GM21381 (cell line): ENCODE results near the gene FARP1.

ENCODE experiments used
- ATAC-seq: cut with Tn5 transposase; IDR thresholded peaks from one replicate; pipeline ENCODE4 v1.9.1; 2021; ENCODE audit warnings: mild to moderate bottlenecking, moderate library complexity; ENCODE audit not compliant: unreplicated experiment

FARP1 gene

DNA sequence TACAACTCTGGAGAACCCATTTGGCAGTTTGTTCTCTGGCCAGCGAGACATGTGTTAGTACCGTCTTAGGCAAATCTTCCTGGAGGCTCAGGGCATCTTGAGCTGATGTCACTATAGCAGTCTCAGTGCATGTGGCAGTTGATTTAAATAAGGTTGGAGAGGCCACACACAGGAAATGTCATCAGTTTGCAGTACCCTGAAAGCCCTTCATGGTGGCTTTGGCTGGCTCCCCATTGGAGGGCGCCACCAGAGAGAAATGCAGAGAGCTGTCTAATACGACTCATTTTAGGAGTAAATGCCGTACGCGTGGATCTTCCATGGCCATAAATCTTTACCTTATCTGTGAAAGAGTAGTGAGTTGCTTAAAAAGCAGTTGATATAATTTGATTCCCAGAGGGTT, 270.9 kb downstream of the FARP1 start:
- no peak for ATAC-seq

DNA sequence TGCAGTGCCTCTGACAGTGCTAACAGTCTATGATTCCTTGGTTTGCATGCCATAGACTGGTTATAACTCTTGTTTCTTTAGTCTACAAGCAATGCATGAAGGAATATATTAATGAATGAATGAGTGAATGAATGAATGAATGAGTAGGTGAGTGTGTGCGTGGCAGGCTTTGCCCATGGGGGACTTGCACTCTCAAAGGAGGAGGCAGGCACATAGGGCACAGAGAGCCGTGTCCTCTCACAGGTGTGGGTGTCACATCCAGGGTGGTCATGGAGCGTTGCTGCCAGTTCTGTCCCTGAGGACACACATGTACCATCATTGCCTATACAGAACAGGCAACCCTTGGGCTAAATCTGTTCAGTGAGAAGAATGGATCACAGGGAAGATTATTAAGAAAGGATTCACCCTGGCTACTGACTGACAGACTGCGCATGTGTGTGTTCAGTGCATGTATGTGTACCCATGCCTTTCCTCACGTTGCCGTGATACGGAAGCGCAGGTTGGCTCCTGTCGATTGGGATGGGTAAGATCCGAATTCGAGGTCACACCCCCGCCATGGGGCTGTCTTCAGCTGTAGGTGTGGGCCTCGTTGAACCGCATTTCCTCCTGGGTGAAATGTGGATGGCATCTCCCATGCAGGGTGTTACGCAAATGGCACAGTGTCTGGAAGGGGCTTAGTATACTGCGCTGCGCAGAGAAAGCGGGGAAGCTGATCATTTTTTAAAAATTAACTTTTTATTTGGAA, 272.6 kb downstream of the FARP1 start:
- no peak for ATAC-seq

DNA sequence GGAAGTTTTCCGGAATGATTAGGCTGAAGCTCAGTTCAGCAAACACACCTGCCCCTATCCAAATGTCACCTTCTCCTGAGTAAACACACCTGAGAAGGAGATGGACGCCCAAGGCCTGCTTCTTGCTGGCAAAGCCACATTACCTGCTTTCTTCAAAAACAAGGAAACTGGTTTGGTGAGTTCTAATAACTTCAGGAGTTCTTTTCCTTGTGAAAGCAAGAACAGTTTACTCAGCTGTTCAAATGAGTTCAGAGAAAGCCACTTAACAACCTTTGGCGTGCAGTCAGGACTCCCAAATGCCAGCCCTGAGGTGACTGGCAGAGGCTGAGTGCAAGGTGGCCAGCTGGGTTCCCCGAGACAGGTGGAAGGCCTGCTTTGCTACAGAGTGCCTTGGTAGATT, 273.5 kb downstream of the FARP1 start:
- no peak for ATAC-seq

DNA sequence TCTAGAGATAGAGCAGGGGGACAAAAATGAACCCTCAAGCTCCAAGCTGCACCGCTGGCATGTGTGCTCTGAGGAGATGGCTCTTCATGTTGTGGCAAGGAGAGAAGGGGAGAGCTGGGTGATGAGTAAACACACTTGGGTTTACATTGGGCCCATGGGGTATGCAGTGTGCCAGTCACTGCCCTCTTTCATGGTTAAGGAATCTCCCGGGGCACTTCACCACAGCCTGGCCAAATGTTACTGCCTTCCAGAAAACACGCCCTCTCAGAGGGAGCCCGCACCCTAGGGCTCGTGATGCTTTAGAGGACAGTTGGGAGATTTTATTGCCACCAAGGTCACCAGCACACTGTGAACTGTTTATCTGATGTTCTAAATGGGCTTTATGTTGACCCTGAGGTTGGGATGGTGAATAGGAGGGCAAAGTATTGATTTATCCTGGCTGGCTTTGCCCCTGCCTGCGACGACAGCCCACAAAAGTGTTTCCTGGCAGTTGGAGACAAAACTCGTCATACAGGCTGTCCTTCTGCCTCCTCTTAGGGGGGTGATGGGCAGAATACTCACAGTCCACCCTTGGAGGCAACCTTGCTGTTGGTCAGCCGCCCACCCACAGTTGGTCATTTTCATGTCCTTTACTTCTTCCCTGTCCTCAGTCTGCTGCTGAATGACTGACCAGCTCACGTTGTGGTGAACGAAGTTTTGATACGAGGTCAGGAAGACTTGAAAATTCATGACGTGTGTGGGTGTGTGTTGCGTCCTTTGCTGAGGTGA, 277.1 kb downstream of the FARP1 start:
- no peak for ATAC-seq

DNA sequence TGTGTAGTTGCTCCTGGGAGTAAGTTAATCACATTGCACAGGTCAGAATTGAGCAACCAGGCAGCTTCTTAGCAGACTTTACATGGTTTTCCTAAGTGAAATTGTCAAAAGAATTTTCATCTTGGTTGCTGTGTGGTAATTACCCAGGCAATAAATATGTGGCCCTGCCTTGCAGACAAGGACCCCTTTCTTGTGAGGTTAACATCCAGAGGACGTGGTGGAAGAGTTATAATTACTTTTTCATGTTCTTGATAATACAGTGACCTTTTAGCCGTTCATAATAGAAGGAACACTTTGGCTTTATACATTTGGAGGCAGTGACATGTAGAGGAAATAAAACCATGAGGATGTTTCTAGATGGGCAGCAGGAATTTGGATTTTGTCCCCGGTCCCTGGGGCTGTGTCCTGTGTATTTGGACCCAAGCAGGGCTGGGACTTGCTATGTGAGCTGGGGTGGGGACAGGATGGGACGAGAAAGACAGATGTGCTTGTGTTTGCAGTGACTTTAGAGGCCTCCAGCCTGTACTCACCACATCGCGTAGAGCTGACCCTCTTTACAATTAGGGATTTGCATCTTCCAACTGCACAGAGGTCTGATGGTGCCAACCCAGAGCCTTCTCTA, 277.8 kb downstream of the FARP1 start:
- no peak for ATAC-seq

DNA sequence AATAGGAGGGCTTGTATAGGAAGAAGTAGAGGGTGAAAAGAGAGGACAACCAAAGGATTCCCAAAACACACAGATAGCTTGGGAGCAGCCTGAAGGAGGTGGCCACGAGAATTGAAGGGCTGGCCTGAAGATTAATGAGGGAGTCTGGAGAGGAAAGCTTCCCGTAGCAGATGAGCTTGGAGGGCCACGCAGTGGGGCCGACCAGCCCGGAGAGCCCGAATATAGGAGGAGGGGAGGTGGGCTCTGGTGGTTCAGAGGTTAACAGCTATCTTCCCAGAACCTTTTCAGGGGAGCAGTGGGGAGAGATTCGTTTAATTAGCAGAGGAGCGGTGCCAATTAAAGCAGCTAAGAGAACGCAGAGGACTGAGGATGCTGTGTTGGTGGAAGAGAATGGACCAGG, 279.2 kb downstream of the FARP1 start:
- ATAC-seq: no peak

GRCh38 chr13:98423417-98423816, 280.5 kb downstream of the FARP1 start:
- ATAC-seq: no peak

GRCh38 chr13:98427331-98427995, 284.6 kb downstream of the FARP1 start:
- ATAC-seq: no peak

DNA sequence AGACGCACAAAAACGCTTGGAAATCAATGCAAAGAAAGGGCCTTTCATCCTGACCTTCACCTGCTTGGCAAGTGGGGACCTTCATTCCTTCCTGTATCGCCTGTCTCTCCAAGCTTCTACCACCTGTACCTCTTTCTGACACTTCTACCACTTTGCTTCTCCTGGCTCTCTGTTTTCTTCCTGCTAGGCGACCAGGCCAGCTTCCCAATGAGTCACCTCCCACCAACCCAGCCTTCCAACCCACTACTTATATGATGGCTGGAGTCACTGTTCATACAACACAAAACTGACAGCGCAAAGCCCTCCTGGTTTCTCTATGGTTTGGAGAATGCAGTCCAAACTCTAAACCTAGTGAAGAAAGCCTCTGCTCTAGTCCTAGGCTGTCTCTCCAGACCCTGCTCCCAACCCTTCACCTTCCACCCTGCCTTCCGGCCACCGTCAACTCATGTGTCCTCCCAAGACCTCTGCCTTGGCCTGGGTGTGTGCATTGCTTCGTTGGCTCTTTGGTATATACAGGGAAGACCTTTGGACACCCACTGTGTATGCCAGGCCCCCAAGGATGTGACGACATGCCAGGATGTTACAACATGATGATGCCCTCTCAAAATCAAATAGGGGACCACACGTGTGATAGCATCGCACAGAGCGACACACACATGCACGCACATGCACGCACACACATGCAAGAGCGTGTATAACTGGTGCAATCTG, 285.5 kb downstream of the FARP1 start:
- ATAC-seq: no peak

- ATAC-seq: no peak
Observed at GRCh38 chr13:98429081-98429480, 286.2 kb downstream of the FARP1 start.

GRCh38 chr13:98429531-98429930, 286.6 kb downstream of the FARP1 start:
- ATAC-seq: no peak

DNA sequence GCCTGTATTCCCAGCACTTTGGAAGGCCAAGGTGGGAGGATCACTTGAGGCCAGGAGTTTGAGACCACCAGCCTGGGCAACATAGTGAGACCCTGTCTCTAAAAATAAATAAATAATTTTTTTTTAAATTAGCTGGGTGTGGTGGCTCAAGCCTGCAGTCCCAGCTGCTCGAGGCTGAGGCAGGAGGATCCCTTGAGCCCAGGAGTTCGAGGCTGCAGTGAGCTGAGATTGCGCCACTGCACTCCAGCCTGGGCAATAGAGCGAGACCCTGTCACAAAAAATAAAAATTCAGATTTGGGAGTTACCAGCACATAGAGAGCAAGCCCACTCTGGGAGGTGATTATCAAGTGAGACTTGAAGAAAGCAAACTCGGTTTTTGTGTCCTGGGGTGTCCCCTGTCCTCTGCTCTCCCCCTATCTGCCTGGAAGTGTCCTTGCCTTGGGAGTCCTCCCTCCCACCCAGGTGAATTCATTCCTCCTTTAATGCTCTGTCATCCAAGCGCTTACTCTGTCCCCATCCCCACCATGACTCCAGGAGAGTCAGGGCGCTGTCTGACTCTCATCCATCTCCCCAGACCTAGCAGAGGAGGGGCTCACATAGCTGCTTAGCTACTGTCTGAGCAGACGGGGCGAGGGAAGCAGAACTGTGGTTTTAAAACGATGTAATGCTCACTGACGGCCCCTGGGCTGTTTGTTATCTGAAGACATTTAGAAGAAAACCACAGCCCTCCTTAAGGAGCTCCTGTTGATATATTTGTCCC, 287.3 kb downstream of the FARP1 start:
- ATAC-seq: no peak

DNA sequence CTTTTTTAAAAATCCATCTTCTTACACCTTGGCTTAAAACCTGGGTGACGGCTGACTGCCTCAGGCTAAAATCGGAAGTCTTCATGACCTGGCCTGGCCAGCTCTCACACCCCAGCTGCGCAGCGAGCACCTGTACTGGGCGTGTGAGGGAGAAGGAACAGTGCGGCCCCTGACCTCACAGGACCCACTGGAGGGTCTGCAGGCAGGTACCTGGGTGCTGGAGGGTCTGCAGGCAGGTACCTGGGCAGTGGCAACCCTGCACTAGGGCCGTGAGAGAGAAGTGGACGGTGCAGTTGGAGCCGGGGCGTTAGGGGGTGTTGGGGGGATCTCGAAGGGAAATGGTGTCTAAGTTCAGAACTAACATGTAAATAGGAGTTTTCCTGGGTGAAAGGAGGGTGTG, 289.7 kb downstream of the FARP1 start:
- ATAC-seq: no peak

- ATAC-seq: no peak
Observed at GRCh38 chr13:98433654-98434053, 290.8 kb downstream of the FARP1 start.

DNA sequence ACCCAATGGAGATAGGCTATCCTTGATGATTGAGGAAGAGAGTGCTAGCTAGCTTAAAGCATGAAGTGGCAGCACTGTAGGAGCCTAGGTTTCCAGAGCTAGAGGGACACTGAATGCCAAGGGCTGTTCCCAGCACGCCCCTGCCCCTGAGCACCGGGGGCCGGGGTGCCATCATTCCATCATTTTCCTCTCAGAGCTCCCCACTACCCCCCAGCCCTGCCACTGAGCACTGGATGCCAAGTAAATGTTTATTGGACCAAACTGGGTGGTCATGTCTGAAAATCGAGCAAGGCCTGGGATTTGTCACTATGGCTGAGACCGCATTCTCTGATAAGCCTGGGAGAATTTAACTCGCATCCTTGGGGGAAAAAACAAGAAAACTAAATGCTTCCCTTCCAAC, 291.2 kb downstream of the FARP1 start:
- no peak for ATAC-seq

DNA sequence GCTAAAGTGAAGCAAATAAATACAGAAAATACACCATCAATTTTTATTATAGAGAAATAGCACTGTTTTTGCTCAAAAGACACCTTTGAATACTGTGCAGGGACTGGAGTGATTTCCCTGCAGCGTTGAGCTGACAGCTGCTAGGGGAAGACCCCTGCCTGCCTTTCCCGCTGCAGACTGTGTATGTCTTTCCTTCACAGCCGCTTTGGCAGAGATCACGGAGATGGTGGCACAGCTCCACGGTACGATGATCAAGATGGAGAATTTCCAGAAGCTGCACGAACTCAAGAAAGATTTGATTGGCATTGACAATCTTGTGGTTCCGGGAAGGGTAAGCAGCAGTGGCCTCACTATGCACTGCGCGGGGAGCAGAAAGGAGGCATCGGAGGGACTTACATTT, 292.5 kb downstream of the FARP1 start:
- ATAC-seq: no peak

GRCh38 chr13:98436233-98436910, 293.5 kb downstream of the FARP1 start:
- no peak for ATAC-seq

DNA sequence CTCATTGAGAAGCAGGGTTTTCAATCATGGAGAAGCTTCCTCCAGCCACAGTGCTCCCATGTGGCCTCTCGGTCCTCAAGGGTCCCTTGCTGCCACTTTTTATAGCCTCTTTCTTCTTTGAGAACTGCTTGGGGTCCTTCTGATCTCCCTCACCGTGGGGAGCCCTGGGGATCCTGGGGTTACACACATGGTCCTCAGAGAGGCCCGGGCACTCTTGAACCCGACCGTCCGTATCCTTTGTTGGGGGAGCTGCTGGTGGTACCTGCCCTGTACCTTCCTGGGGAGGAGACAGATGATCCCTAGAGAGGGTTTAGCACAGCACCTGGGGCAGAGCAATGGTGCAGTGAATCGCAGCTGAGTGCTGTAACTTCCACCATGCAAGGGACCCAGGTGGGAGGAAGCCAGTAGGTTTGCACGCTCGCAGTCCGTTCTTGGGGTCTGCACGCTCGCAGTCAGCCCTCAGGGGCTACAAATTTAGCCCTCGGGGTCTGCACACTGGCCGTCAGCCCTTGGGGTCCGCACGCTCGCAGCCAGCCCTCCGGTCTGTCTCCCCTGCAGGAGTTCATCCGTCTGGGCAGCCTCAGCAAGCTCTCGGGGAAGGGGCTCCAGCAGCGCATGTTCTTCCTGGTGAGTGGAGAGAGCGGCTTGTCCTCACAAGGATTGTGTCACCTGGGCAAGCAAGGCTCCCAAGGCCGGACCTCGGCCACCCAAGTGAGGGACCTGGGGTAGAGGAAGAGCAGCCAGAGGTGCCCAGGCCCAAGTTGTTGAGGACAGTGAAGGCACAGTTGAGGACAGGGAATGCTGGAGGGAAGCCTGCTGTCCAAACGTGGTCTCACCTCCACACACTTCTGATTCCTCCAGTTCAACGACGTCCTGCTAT, 295.6 kb downstream of the FARP1 start:
- ATAC-seq: no peak
